Lower leg skin (tissue), 3 donors: ENCODE results near the gene PFDN2.

Experiments
- POLR2A ChIP-seq, 2 donors: fragments of 450-650 bp; IDR thresholded peaks; one replicate each; pipeline ENCODE4 v1.6.1; 2016 to 2017; ENCODE audit warnings: antibody characterized with exemption in 2 of 2, mild to moderate bottlenecking in 1 of 2, moderate library complexity in 1 of 2
- TF ChIP-seq, protein P1 (sequence below), 3 donors: fragments of 450-650 bp; IDR thresholded peaks; one replicate each; pipeline ENCODE4 v1.5.1; 2016; ENCODE audit warnings: antibody characterized with exemption in 3 of 3, mild to moderate bottlenecking in 3 of 3, moderate library complexity in 2 of 3

DNA sequence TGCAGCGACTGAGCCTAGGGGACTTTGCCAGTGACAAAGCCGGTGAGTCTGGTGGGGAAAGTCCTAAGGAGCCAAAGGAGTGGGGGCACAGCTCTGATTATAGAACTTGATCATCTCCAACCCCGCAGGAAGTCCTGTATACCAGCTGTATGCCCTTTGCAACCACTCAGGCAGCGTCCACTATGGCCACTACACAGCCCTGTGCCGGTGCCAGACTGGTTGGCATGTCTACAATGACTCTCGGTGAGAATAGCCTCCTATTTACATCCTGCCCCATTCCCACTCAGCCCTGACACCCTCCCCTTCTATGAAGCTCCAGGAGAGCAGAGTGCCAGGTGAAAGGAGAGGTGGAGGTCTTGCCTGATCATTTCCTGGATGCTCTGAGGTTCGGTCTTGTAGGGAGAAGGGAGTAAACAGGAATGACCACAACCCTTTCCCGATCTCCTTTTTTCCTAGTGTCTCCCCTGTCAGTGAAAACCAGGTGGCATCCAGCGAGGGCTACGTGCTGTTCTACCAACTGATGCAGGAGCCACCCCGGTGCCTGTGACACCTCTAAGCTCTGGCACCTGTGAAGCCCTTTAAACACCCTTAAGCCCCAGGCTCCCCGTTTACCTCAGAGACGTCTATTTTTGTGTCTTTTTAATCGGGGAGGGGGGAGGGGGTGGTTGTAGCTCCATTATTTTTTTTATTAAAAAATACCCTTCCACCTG, 47.2 kb upstream of the PFDN2 start:
- TF ChIP-seq, protein P1, sequence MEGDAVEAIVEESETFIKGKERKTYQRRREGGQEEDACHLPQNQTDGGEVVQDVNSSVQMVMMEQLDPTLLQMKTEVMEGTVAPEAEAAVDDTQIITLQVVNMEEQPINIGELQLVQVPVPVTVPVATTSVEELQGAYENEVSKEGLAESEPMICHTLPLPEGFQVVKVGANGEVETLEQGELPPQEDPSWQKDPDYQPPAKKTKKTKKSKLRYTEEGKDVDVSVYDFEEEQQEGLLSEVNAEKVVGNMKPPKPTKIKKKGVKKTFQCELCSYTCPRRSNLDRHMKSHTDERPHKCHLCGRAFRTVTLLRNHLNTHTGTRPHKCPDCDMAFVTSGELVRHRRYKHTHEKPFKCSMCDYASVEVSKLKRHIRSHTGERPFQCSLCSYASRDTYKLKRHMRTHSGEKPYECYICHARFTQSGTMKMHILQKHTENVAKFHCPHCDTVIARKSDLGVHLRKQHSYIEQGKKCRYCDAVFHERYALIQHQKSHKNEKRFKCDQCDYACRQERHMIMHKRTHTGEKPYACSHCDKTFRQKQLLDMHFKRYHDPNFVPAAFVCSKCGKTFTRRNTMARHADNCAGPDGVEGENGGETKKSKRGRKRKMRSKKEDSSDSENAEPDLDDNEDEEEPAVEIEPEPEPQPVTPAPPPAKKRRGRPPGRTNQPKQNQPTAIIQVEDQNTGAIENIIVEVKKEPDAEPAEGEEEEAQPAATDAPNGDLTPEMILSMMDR (IDR thresholded peaks at IDR 0.05) = no peak
- no peak for TF ChIP-seq POLR2A (IDR thresholded peaks at IDR 0.05)
